Dedifferentiated amniotic fluid mesenchymal stem cell (primary cell): ENCODE results near the gene HECTD4.
"Not testable (repeated sequence)": the region's sequence is repeated elsewhere in the genome, so short reads cannot be mapped to it uniquely, and the experiment has no call there.

Experiments
- DNase-seq: peaks from one replicate; pipeline ENCODE4 v3.0.0-alpha.2; 2016; ENCODE audit errors: extremely low spot score

The HECTD4 gene

DNA sequence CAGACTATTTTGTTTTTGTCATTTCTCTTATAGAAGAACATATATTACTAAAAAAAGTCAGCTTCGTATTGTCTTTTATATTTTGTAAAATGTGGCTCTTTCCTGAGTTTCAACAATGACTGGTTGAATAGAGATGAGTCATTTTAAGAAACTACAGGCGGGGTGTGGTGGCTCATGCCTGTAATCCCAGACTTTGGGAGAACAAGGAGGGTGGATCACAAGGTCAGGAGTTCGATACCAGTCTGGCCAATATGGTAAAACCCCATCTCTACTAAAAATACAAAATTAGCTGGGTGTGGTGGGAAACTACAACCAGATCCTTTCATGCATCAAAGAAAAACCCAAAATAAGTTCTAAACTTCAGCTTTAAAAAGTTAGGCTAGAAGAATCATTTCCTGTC is 28.8 kb downstream of the HECTD4 start:
- DNase-seq, result peak; percentile 34

GRCh38 chr12:112352921-112353320 is 29.3 kb downstream of the HECTD4 start:
- no peak for DNase-seq

DNA sequence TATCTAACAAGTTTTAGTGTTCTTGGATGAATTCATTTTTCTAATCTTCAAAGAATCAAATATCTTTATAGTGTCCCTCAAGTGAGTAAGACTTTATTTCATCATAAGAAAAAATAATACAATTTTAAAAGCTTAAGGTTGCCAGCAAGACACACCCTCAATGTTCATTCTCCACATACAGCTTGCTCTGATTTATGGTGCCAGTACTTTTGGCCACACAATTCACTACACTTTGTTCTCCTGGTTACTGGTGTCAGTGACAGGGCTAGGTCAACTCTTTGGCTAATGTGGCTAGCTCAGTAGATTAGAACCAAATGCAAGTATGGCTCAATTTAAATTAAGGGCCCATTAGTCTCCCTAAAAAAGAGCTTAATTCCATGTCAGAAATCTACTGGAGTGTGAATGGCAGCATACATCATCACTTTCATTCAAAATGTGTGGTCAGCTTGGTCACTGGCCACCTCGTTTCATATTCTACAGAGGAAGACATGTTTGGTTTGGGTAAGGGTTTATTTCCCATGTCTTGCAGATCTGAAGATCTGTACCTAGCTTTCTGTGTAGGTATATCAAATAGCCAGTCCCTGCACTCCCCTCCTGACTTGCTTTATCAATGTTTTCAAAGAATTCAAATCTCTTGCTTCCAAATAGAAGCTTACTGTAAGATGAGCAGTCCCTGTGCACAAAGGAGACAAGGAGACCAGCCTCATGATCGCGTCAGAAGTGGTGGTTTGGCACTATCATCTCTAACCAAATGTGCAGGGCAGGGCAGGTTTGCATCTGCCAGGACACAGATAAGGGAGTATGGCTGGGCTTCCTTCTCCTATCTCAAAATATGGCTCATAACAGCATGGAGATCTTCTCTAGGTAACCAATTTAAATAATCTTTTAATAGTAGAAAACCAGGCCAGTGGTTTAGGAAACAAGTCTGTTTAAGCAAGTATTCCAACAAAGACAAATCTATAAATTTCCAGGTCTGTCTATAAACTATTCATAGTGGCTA is 31.3 kb downstream of the HECTD4 start:
- DNase-seq, result no peak

GRCh38 chr12:112349431-112349830 is 32.8 kb downstream of the HECTD4 start:
- DNase-seq, result no peak

- DNase-seq, result not testable (repeated sequence)
These were observed 33.3 kb downstream of the HECTD4 start for GRCh38 chr12:112348926-112349325.

DNA sequence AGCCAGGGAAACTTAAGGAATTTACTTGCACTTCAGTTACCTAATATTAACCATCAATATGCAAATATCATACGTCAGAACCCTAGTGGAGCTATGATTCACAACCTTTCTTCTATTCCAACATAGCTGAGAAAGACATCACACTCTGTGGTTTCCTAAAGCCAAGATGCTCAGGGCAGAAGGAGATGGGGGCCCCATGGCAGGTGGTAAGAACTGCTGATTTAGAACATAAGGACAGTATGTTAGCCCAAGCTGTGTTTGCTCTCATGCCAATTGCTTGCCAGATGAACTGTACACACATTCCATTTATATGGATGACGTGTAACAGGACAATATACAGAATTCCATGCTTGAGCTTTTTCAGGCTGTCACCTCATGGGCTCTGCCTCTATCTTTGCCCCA is 34.6 kb downstream of the HECTD4 start:
- no peak for DNase-seq

GRCh38 chr12:112346194-112346593 is 36.0 kb downstream of the HECTD4 start:
- DNase-seq, result no peak

GRCh38 chr12:112344220-112344619 is 38.0 kb downstream of the HECTD4 start:
- no peak for DNase-seq

DNA sequence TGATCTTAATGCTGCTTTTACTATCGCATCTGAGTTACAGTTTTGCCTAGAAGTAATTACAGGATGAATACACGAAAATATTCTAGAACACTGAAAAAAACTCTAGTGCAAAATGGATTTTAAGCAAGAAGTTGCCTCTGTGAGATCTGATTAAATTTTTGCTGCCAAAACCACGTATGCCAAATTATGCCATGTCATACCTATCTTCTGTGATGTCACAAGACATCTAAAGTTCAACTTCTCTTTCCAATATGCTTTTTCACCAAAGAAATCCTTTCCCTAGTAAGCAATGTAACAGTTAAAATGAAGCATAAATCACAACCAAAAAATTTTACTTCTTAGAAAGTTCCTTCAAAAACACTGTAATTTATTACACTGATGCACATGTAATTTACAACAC is 39.6 kb downstream of the HECTD4 start:
- DNase-seq, result no peak

DNA sequence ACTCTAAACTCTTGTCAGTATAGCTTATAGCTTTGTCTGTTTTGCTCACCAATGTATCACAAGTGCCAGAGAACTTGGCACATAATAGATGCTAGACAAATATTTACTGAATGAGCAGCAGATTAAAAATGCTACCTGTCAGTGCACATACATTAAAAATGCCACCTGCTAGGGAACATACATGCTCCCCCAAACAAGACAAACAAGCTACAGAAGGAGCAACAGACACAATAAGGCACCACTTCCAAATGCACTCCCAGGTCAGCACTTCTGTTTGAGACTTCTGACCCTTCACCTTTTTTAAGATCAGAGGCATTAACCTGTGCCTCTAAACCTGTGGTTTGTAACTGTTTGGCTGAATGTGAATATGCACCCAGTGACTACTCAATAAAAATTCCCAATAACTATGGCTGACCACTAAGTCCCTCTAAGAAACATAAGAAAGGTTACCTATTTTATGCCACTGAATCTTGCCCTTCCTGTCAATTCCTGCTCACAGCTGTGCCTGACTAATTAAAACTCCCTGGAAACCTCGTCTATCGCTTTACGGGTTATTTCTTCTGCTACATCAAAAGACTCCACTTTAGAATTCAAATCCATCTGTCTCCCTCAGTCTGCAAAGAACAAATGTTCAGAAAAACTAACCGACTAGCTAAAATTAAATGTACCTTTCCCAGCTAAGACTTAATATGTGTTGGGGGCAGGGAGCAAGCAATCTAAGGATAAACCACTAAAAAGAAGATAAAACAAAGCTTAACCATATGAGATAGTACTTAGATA is 41.0 kb downstream of the HECTD4 start:
- DNase-seq, result no peak

- DNase-seq, result no peak
These were observed 42.0 kb downstream of the HECTD4 start for GRCh38 chr12:112340230-112340629.

DNA sequence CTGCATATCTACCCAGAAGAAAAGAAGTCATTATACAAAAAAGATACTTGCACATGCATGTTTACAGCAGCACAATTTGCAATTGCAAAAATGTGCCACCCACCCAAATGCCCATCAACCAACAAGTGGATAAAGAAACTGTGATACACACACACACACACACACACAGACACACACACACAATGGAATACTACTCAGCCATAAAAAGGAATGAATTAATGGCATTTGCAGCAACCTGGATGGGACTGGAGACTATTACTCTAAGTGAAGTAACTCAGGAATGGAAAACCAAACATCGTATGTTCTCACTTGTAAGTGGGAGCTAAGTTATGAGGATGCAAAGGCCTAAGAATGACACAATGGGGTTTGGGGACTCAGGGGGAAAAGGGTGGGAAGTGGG is 47.2 kb downstream of the HECTD4 start:
- not testable (repeated sequence) for DNase-seq

DNA sequence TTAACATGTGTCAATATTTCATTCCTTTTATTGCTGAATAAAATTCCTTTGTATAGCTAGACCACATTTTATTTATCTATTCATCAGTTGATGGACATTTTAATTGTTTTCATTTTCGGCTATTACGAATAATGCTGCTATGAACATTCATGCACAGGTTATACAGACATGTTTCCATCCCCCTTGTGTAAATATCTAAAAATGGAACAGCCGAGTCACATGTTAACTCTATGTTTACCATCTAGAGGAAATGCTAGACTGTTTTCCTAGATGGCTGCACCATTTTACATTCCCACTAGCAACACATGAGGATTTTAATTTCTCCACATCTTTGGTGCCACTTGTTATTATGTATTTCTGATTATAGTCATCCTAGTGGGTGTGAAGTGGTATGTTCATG is 49.2 kb downstream of the HECTD4 start:
- DNase-seq, result no peak

DNA sequence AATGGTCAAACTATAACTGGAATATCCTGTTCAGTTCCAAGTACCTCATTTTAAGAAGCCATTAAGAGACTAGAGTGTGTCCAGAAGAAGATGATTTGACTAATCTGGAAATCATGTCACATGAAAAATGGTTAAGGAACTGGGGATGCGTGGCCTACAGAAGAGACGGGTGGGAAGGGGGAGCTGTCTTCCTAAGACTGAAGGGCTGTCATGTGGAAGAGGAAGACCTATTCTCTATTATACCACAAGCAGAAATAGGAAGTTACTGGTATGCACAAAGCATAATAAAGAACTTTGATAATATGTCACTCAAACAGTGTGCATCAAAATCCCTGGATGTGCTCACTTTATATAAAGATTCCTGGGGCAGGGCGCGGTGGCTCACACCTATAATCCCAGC is 50.3 kb downstream of the HECTD4 start:
- DNase-seq, result no peak

- DNase-seq, result no peak
These were observed 51.5 kb downstream of the HECTD4 start for GRCh38 chr12:112330706-112331105.

DNA sequence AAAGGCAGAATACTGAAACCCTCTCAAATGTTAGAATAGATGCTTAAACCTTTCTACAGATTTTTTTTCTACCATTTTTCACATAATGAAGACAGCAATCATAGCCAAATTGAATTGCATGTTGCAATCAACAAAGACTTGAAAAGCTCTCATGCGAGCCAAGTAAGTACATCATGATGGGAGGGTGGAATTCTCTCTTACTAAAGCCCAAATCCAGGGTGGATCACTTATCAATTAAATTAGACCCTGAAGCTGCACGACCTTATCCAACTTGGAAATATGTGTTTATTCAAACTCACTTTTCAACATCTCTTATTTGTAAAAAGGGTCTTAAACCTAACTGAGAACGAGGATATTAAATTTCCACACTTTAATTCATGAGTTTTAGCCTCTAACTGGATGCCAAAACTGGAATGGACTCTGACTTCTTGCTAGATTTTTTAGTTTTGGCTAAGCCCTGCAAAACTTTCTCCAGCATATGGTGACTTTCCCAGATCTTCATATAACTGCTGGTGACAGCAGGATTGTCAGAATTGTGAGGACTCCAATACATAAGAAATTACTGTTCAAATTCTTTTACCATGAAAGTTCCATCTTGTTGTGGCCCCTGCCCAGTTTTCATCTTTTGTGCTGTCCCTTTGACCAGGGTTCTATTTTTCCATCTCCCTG is 53.6 kb downstream of the HECTD4 start:
- no peak for DNase-seq

- DNase-seq, result no peak
These were observed 54.9 kb downstream of the HECTD4 start for GRCh38 chr12:112327209-112327938.

GRCh38 chr12:112325622-112326207 is 56.5 kb downstream of the HECTD4 start:
- DNase-seq, result no peak

DNA sequence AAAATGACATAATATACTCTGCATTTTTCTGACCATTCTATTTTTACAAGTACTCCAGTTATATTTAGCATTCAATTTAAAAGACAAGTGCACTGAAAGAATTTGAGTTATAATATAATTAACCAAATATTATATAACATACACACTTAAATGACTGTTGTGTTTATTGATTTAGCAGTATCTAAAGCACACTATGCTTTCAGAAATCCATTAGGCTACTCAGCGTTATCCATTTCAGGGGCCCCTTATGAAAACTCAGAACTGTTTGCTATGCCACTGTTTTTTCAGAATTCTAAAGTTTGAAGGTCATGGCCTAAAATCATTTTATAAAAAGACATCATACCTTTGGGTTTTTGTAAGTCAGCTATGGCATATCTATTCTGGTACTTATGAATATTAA is 57.1 kb downstream of the HECTD4 start:
- DNase-seq, result no peak

DNA sequence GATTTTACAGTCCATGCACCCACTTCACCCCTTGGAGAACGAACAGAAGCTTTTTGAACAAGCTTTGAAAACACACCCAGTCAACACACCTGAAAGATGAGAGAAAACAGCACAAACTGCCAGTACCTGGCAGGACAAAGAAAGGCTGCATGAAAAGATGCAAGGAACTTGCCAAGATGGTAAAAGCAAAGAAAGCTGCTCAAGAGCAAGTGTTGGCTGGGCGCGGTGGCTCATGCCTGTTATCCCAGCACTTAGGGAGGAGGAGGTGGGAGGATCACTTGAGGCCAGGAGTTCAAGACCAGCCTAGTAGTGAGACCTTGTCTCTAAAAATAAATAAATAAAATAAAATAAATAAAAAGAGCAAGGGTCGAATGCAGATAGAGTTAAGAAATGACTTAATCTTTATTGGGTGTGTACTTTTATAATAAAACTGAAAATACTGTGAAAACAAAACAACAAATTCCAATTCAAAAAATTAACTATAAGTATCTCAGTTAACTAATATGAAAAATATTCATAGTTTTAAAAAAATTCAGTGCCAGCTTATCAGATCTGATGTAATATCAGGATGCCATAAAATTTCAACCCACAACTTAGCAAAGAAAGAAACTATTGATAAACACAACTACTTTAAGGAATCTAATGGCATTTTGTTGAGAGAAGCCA is 59.2 kb downstream of the HECTD4 start:
- no peak for DNase-seq

- DNase-seq, result no peak
These were observed 59.8 kb downstream of the HECTD4 start for GRCh38 chr12:112322441-112322840.
